Colonic mucosa (tissue), 4 donors: ENCODE measurements around the gene CALD1. TPM values are rescaled to one million over a fixed set of nuclear protein-coding genes. Genes with fewer than 3 reads are reported as not detected.

ENCODE experiments used
- DNase-seq: peaks from one replicate; pipeline ENCODE4 v3.0.0-alpha.2; 2020
- H3K27ac ChIP-seq: fragments of 200-600 bp; one replicate; pipeline ENCODE4 v1.8.0; 2021
- H3K27me3 ChIP-seq: fragments of 200-600 bp; one replicate; pipeline ENCODE4 v1.8.0; 2021
- H3K36me3 ChIP-seq: fragments of 200-600 bp; one replicate; pipeline ENCODE4 v1.8.0; 2021
- H3K4me1 ChIP-seq: fragments of 200-600 bp; one replicate; pipeline ENCODE4 v1.8.0; 2021; ENCODE audit warnings: mild to moderate bottlenecking
- H3K4me3 ChIP-seq: fragments of 200-600 bp; one replicate; pipeline ENCODE4 v1.8.0; 2021
- H3K9ac ChIP-seq, 2 donors: one replicate each; pipeline ENCODE4 v1.7.0; 2013; ENCODE audit warnings: control low read depth in 2 of 2, low read depth in 2 of 2, low read length in 2 of 2
- H3K9me3 ChIP-seq: fragments of 200-600 bp; one replicate; pipeline ENCODE4 v1.8.0; 2021
- intact Hi-C: fragments of 100-400 bp; cut with DNase I; formaldehyde crosslinking; loops from one replicate; pipeline ENCODE4 v1.14.1; 2022
- total RNA-seq, 2 donors: library from RNA; stranded (reverse); fragmentation: NEBNext Ultra II Directional in 1 of 2; extraction: Animal tissue kit (Norgen Biotek cat#: 25700) in 1 of 2; gene quantifications; one replicate each; pipeline ENCODE4 v1.2.1, GENCODE V29; 2021
- TF ChIP-seq, protein P1 (sequence below): fragments of 200-600 bp; IDR thresholded peaks from one replicate; pipeline ENCODE4 v1.8.0; 2022; ENCODE audit warnings: antibody characterized with exemption, mild to moderate bottlenecking
- donor health status: healthy.
- donor health status: DM: no; HTN: no; CAD: no.
- donor health status: DM: no; HTN: no; CAD: no.

Gene CALD1
- total RNA-seq, 2 donors from 2014 or later, result 27.4 to 193 TPM

DNA sequence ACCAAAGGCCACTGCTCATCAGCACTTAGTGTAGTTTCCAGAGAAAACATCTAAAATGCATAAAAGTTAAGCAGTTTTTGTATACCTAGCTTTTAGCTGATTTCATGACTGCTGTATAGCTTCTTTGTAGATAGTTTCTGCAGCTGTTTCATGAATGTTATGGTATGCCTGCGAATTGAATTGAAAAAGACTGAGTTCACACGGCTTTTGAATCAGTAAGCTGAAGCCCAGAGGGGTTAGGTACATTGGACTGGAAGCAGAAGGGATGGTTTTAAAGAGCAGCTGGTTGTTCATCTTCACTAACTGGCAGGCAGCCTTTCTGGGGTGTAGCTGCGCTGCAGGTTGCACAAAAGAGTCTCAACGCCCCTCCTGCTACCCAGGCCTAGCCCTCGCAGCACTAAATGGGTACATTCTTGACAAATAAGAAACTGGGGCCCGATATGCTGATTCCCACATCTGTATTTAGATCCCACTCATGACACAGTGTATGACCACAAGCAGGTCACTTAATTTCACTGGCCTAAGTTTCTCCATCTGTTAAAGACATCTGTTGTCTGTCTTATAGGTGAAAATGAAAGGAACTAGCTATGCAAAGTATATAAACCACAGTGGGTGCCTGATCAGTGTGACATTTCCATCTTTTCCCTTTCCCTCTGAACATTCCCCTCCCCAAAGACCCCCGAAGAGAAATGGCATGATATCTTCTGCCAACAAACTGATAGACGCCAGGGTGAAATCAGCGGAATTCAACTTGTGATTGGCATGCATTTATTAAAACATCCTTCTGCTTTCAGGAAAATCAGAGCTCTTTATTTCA, 120.9 kb downstream of the CALD1 start:
- intact Hi-C loops, result no loop called here
- Histone ChIP-seq H3K4me3 (no peak overlapping the region), H3K9me3 (no peaks in the 10 kb centered on the region), H3K4me1 (no peaks in the 10 kb centered on the region), H3K27me3 (no peaks in the 10 kb centered on the region), H3K36me3 (no peaks in the 10 kb centered on the region), H3K27ac (no peak overlapping the region), H3K9ac (no peak overlapping the region)
- no peak for DNase-seq
- TF ChIP-seq, protein P1, sequence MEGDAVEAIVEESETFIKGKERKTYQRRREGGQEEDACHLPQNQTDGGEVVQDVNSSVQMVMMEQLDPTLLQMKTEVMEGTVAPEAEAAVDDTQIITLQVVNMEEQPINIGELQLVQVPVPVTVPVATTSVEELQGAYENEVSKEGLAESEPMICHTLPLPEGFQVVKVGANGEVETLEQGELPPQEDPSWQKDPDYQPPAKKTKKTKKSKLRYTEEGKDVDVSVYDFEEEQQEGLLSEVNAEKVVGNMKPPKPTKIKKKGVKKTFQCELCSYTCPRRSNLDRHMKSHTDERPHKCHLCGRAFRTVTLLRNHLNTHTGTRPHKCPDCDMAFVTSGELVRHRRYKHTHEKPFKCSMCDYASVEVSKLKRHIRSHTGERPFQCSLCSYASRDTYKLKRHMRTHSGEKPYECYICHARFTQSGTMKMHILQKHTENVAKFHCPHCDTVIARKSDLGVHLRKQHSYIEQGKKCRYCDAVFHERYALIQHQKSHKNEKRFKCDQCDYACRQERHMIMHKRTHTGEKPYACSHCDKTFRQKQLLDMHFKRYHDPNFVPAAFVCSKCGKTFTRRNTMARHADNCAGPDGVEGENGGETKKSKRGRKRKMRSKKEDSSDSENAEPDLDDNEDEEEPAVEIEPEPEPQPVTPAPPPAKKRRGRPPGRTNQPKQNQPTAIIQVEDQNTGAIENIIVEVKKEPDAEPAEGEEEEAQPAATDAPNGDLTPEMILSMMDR, result no peak

DNA sequence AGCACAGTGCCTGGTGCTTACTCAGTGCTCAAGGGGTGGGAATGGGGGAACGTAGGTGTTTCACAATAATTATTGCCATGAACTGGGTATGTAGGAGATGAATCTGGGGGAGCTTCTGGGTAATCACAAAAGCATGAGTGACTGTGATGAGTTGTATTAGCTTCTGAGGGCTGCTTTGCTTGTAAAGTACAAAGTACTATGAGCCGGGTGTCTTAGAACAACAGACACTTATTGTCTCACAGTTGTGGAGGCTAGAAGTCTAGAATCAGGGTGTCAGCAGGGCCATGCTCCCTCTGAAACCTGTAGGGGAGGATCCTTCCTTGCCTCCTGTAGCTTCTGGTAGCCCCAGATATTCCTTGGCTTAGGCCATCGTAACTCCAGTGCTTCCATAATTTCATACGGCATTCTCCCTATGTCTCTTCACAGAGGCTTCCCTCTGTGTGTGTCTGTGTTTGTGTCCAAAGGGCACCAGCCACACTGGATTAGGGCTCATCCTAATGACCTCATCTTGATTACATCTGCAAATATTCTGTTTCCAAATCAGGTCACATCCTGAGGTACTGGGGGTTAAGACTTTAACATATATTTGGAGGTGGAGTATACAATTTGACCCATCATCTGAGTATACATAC, 122.1 kb downstream of the CALD1 start:
- H3K9me3 ChIP-seq, result no peaks in the 10 kb centered on the region
- no peak overlapping the region for H3K4me3 ChIP-seq
- H3K9ac ChIP-seq, result no peak overlapping the region
- no peaks in the 10 kb centered on the region for H3K36me3 ChIP-seq
- no peaks in the 10 kb centered on the region for H3K27me3 ChIP-seq
- DNase-seq, result no peak
- no peaks in the 10 kb centered on the region for H3K4me1 ChIP-seq
- TF ChIP-seq, protein P1, result no peak
- intact Hi-C loops, result no loop called here
- no peak overlapping the region for H3K27ac ChIP-seq

GRCh38 chr7:134902058-134902457, 122.6 kb downstream of the CALD1 start:
- intact Hi-C loops, result no loop called here
- Histone ChIP-seq H3K27ac (no peak overlapping the region), H3K4me1 (no peaks in the 10 kb centered on the region), H3K9ac (no peak overlapping the region), H3K36me3 (no peaks in the 10 kb centered on the region), H3K4me3 (no peak overlapping the region), H3K27me3 (no peaks in the 10 kb centered on the region), H3K9me3 (no peaks in the 10 kb centered on the region)
- no peak for DNase-seq
- TF ChIP-seq, protein P1, result no peak

- H3K9ac ChIP-seq, result no peak overlapping the region
Observed at GRCh38 chr7:134903073-134903790, 123.8 kb downstream of the CALD1 start.

DNA sequence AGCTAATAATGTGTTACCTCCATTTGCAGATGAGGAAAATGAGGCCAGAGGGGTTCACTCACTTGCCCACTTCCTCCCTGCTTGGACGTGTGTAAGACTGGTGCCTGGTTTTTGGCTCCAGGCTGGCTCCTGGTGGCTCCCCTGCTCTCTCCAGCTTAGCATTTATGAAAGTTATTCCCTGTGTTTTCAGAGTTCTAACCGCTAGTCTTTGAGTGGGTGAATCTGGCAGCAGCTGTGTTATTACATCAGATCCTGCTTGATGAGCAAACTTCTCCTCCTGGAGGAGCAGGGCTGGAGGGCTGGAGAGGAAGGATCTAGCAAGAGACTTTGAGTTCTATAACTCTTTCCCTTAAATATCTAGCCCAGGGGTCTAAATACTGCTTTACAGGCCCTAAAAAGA, 125.9 kb downstream of the CALD1 start:
- H3K36me3 ChIP-seq, result no peaks in the 10 kb centered on the region
- H3K27ac ChIP-seq, result peak overlapping the region; percentile 38
- no peaks in the 10 kb centered on the region for H3K27me3 ChIP-seq
- H3K9ac ChIP-seq, result no peak overlapping the region
- TF ChIP-seq, protein P1, result no peak
- DNase-seq, result peak; percentile 27
- no peaks in the 10 kb centered on the region for H3K9me3 ChIP-seq
- no peak overlapping the region for H3K4me3 ChIP-seq
- no peaks in the 10 kb centered on the region for H3K4me1 ChIP-seq
- intact Hi-C loops, result no loop called here

More at GRCh38 chr7:134903073-134903790, 123.8 kb downstream of the CALD1 start:
- TF ChIP-seq, protein P1, result no peak
- Histone ChIP-seq H3K4me3 (no peak overlapping the region), H3K27ac (no peak overlapping the region), H3K27me3 (no peaks in the 10 kb centered on the region), H3K4me1 (no peaks in the 10 kb centered on the region), H3K9me3 (no peaks in the 10 kb centered on the region), H3K36me3 (no peaks in the 10 kb centered on the region)
- DNase-seq, result no peak
- intact Hi-C loops, result no loop called here
